K562 (cell line): Measurements from ENCODE around the gene LLPH. TPM values are rescaled to one million over a fixed set of nuclear protein-coding genes. Genes with fewer than 3 reads are reported as not detected.

Experiments
- GTF2A2 ChIP-seq: IDR thresholded peaks from 2 replicates; pipeline ENCODE4 v1.6.1; 2016; ENCODE audit warnings: mild to moderate bottlenecking, missing genetic modification characterization, missing compliant biosample characterization
- TRIM25 ChIP-seq: fragments of 450-650 bp; IDR thresholded peaks from 2 replicates; pipeline ENCODE4 v1.7.0; 2016; ENCODE audit warnings: borderline replicate concordance
- ZBTB2 ChIP-seq: fragments of 450-650 bp; IDR thresholded peaks from 2 replicates; pipeline ENCODE4 v1.6.1; 2016; ENCODE audit warnings: antibody characterized with exemption
- polyA plus RNA-seq, 8 experiments: library from polyadenylated mRNA; depleted of rRNA in 4 of 8; stranded (reverse) in 5 of 8; unstranded in 3 of 8; fragments of >200 nt; fragmentation: Nextera tagmentation in 2 of 8; fragmentation: Illumina TruSeq in 1 of 8; extraction: Ambion mirVana in 2 of 8; extraction: Trizol in 1 of 8; gene quantifications; 2 replicates each; pipeline versions ENCODE4 v1.2.1 to v1.2.3, GENCODE V29; 2011 to 2014; ENCODE audit warnings: inconsistent platforms in 1 of 8, missing spikeins in 1 of 8
- total RNA-seq, 7 experiments: library from RNA; depleted of rRNA in 6 of 7; stranded (reverse); fragments of >200 nt in 6 of 7; fragmentation: Illumina TruSeq in 2 of 7; extraction: Trizol in 2 of 7; gene quantifications; 2 replicates each; pipeline versions ENCODE4 v1.2.1 to v1.2.3, GENCODE V29; 2011 to 2021; ENCODE audit warnings: low replicate concordance in 1 of 7
- TF ChIP-seq, protein P1 (sequence below): fragments of 450-650 bp; IDR thresholded peaks from 2 replicates; pipeline ENCODE4 v1.6.1; 2014; ENCODE audit warnings: low read depth, mild to moderate bottlenecking, moderate library complexity, borderline replicate concordance
- TF ChIP-seq, protein P2 (sequence below): fragments of 250-450 bp; sonication (Bioruptor Pico); IDR thresholded peaks from 2 replicates; pipeline ENCODE4 v1.4.0; 2020
- TF ChIP-seq, protein P3 (sequence below): fragments of 450-650 bp; IDR thresholded peaks from 2 replicates; pipeline ENCODE4 v1.6.1; 2016; ENCODE audit warnings: mild to moderate bottlenecking
- TF ChIP-seq, protein P4 (sequence below): sonication (generic); formaldehyde crosslinking; IDR thresholded peaks from 2 replicates; pipeline ENCODE4 v1.8.1; 2023; ENCODE audit warnings: mild to moderate bottlenecking, missing genetic modification reagents

LLPH gene
- total and polyA plus RNA-seq, 9 of the 15 experiments (the other 6 are each of a cell fraction or from before 2014, with no cell fraction given): 19.1 to 87.3 (median 59.6) TPM

DNA sequence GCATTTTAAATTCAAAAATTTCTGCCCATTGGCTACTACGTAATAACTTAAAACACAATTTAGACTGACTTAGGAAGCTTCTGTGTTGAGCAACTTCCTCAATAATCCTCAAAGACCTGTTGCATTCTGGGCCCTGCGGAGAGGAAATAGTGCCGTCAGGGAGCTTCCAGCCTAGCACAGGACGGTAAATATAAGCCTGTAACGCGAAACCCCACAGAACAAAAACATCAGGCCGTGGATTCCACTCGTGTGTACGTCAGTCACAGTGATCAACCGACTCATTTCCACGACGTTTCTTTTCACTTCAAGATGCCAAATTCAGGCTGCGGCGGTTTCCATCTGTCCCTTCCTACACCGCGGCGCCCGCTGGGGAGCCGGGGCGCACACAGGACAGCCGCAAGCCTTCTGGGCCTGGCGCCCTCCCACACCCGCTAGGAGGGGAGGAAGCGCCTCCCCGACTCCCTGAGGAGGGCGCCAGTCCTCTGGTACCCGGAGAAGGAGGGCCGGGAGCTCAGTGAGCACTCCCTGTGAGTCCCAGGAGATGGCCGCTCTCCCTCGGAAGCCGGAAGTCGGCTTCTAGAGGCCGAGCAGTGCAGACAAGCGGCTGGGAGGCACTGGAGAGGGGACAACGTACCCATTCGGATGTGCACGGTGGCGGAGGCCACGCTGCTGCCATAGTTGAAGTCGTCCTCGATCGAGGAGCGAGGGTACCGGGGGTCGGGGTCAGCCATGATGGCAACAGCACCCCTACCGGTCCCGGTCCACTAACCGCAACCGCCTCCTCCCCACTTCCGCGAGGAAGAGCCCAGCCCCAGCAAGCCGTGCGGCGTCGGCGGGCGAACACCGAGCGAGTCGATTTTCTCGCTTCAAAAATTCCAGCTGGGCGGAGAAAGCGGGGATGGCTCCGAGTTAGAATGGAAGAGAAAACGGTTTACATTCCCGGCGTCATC lies 38.9 kb upstream of the LLPH start, which contains the start of gene TMBIM4 (continued):
- TF ChIP-seq TRIM25: no peak
- TF ChIP-seq, protein P1, sequence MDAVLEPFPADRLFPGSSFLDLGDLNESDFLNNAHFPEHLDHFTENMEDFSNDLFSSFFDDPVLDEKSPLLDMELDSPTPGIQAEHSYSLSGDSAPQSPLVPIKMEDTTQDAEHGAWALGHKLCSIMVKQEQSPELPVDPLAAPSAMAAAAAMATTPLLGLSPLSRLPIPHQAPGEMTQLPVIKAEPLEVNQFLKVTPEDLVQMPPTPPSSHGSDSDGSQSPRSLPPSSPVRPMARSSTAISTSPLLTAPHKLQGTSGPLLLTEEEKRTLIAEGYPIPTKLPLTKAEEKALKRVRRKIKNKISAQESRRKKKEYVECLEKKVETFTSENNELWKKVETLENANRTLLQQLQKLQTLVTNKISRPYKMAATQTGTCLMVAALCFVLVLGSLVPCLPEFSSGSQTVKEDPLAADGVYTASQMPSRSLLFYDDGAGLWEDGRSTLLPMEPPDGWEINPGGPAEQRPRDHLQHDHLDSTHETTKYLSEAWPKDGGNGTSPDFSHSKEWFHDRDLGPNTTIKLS: peak; percentile 76
- TF ChIP-seq, protein P2, sequence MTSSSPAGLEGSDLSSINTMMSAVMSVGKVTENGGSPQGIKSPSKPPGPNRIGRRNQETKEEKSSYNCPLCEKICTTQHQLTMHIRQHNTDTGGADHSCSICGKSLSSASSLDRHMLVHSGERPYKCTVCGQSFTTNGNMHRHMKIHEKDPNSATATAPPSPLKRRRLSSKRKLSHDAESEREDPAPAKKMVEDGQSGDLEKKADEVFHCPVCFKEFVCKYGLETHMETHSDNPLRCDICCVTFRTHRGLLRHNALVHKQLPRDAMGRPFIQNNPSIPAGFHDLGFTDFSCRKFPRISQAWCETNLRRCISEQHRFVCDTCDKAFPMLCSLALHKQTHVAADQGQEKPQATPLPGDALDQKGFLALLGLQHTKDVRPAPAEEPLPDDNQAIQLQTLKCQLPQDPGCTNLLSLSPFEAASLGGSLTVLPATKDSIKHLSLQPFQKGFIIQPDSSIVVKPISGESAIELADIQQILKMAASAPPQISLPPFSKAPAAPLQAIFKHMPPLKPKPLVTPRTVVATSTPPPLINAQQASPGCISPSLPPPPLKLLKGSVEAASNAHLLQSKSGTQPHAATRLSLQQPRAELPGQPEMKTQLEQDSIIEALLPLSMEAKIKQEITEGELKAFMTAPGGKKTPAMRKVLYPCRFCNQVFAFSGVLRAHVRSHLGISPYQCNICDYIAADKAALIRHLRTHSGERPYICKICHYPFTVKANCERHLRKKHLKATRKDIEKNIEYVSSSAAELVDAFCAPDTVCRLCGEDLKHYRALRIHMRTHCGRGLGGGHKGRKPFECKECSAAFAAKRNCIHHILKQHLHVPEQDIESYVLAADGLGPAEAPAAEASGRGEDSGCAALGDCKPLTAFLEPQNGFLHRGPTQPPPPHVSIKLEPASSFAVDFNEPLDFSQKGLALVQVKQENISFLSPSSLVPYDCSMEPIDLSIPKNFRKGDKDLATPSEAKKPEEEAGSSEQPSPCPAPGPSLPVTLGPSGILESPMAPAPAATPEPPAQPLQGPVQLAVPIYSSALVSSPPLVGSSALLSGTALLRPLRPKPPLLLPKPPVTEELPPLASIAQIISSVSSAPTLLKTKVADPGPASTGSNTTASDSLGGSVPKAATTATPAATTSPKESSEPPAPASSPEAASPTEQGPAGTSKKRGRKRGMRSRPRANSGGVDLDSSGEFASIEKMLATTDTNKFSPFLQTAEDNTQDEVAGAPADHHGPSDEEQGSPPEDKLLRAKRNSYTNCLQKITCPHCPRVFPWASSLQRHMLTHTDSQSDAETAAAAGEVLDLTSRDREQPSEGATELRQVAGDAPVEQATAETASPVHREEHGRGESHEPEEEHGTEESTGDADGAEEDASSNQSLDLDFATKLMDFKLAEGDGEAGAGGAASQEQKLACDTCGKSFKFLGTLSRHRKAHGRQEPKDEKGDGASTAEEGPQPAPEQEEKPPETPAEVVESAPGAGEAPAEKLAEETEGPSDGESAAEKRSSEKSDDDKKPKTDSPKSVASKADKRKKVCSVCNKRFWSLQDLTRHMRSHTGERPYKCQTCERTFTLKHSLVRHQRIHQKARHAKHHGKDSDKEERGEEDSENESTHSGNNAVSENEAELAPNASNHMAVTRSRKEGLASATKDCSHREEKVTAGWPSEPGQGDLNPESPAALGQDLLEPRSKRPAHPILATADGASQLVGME: peak; percentile 86; the same call in 1 of the 2 replicates
- no peak for TF ChIP-seq GTF2A2 (tag)
- TF ChIP-seq, protein P3, sequence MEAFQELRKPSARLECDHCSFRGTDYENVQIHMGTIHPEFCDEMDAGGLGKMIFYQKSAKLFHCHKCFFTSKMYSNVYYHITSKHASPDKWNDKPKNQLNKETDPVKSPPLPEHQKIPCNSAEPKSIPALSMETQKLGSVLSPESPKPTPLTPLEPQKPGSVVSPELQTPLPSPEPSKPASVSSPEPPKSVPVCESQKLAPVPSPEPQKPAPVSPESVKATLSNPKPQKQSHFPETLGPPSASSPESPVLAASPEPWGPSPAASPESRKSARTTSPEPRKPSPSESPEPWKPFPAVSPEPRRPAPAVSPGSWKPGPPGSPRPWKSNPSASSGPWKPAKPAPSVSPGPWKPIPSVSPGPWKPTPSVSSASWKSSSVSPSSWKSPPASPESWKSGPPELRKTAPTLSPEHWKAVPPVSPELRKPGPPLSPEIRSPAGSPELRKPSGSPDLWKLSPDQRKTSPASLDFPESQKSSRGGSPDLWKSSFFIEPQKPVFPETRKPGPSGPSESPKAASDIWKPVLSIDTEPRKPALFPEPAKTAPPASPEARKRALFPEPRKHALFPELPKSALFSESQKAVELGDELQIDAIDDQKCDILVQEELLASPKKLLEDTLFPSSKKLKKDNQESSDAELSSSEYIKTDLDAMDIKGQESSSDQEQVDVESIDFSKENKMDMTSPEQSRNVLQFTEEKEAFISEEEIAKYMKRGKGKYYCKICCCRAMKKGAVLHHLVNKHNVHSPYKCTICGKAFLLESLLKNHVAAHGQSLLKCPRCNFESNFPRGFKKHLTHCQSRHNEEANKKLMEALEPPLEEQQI: 0 out of 2 replicates have a peak, but pooled peaks have one; percentile 13
- TF ChIP-seq, protein P4, sequence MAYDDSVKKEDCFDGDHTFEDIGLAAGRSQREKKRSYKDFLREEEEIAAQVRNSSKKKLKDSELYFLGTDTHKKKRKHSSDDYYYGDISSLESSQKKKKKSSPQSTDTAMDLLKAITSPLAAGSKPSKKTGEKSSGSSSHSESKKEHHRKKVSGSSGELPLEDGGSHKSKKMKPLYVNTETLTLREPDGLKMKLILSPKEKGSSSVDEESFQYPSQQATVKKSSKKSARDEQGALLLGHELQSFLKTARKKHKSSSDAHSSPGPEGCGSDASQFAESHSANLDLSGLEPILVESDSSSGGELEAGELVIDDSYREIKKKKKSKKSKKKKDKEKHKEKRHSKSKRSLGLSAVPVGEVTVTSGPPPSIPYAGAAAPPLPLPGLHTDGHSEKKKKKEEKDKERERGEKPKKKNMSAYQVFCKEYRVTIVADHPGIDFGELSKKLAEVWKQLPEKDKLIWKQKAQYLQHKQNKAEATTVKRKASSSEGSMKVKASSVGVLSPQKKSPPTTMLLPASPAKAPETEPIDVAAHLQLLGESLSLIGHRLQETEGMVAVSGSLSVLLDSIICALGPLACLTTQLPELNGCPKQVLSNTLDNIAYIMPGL (CRISPR knock-in tag): no peak
- peak; percentile 86 for TF ChIP-seq ZBTB2
